Kidney capillary endothelial cell (primary cell): ENCODE results near the gene ACOT2.
"Not testable (repeated sequence)": the region's sequence is repeated elsewhere in the genome, so short reads cannot be mapped to it uniquely, and the experiment has no call there.

Experiments
- DNase-seq: peaks from one replicate; pipeline ENCODE4 v3.0.0-alpha.2; 2018; ENCODE audit warnings: low spot score

The ACOT2 gene

GRCh38 chr14:73567951-73568885, 795 bp upstream of the ACOT2 start:
- DNase-seq = no peak

GRCh38 chr14:73568886-73569184, 178 bp upstream of the ACOT2 start:
- not testable (repeated sequence) for DNase-seq

- not testable (repeated sequence) for DNase-seq
Observed at GRCh38 chr14:73570913-73571312, 1.9 kb downstream of the ACOT2 start.

- not testable (repeated sequence) for DNase-seq
Observed at GRCh38 chr14:73573034-73573433, 4.0 kb downstream of the ACOT2 start.

GRCh38 chr14:73573740-73574139, 4.7 kb downstream of the ACOT2 start:
- DNase-seq = not testable (repeated sequence)

- not testable (repeated sequence) for DNase-seq
Observed at GRCh38 chr14:73574251-73574650, 5.2 kb downstream of the ACOT2 start.

- DNase-seq = no peak
Observed at GRCh38 chr14:73576391-73576790, 7.4 kb downstream of the ACOT2 start.

- DNase-seq = not testable (repeated sequence)
Observed at GRCh38 chr14:73577214-73577613, 8.2 kb downstream of the ACOT2 start.

- DNase-seq = not testable (repeated sequence)
Observed at GRCh38 chr14:73582102-73582979, 13.3 kb downstream of the ACOT2 start.

GRCh38 chr14:73588695-73589094, 19.7 kb downstream of the ACOT2 start:
- no peak for DNase-seq

- DNase-seq = no peak
Observed at GRCh38 chr14:73589116-73589515, 20.1 kb downstream of the ACOT2 start.

- not testable (repeated sequence) for DNase-seq
Observed at GRCh38 chr14:73590673-73591004, 21.6 kb downstream of the ACOT2 start.

GRCh38 chr14:73591690-73592449, 22.9 kb downstream of the ACOT2 start, which contains the start of gene ACOT4:
Gene ACOT4, plus strand, starts transcription at chr14:73591873. Its CDS starts 87 bp downstream, at chr14:73591960.
- no peak for DNase-seq

- no peak for DNase-seq
Observed at GRCh38 chr14:73594491-73594890, 25.5 kb downstream of the ACOT2 start.

- DNase-seq = no peak
Observed at GRCh38 chr14:73599499-73599898, 30.5 kb downstream of the ACOT2 start.

- no peak for DNase-seq
Observed at GRCh38 chr14:73602994-73603393, 34.0 kb downstream of the ACOT2 start.

GRCh38 chr14:73606271-73606670, 37.3 kb downstream of the ACOT2 start:
- DNase-seq = no peak

GRCh38 chr14:73607241-73607640, 38.2 kb downstream of the ACOT2 start:
- DNase-seq = no peak

- no peak for DNase-seq
Observed at GRCh38 chr14:73610687-73611086, 41.7 kb downstream of the ACOT2 start.

GRCh38 chr14:73612339-73613045, 43.5 kb downstream of the ACOT2 start, which contains the start of gene ACOT6:
Gene ACOT6, plus strand, starts transcription at chr14:73612517. Its CDS starts 55 bp downstream, at chr14:73612572.
- DNase-seq = peak; percentile 37

GRCh38 chr14:73613046-73613383, 44.0 kb downstream of the ACOT2 start:
- no peak for DNase-seq
